Adrenal gland (tissue), 5 donors: ENCODE measurements around the gene CMPK1.

Source experiments
- POLR2A ChIP-seq, 2 donors: fragments of 450-650 bp; IDR thresholded peaks; one replicate each; pipeline ENCODE4 v1.6.1; 2017; ENCODE audit warnings: antibody characterized with exemption in 2 of 2, mild to moderate bottlenecking in 2 of 2, moderate library complexity in 1 of 2
- TF ChIP-seq, protein P1 (sequence below), 6 experiments: fragments of 450-650 bp in 4 of 6; fragments of 200-600 bp in 2 of 6; sonication (generic) in 1 of 6; IDR thresholded peaks; 1 replicate in 5 of 6; 2 replicates in 1 of 6; pipeline versions ENCODE4 v1.5.1 to v1.8.0; 2016 to 2021; ENCODE audit warnings: antibody characterized with exemption in 6 of 6, mild to moderate bottlenecking in 2 of 6, moderate library complexity in 1 of 6
- donor health status: DM: no; HTN: no; CAD: no.

DNA sequence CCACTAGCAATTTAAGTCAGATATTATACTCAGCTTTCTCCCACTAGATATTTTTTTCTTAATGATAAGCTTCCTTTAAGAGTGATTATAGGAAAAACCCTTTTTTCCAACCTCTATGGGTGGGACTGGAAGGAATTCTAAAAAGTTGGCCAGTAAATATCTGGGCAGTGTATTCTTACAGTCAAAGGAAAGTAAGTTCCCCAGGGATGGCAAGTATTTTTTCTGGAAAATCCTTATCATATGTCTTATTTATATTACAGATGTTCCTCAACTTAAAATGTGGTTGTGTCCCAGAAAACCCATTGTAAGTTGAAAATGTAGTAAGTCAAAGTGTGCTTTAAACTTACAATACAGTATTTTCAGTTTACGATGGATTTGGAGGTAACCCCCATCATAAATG lies 29.2 kb downstream of the CMPK1 start:
- no peak for TF ChIP-seq POLR2A (IDR thresholded peaks at IDR 0.05)
- TF ChIP-seq, protein P1, sequence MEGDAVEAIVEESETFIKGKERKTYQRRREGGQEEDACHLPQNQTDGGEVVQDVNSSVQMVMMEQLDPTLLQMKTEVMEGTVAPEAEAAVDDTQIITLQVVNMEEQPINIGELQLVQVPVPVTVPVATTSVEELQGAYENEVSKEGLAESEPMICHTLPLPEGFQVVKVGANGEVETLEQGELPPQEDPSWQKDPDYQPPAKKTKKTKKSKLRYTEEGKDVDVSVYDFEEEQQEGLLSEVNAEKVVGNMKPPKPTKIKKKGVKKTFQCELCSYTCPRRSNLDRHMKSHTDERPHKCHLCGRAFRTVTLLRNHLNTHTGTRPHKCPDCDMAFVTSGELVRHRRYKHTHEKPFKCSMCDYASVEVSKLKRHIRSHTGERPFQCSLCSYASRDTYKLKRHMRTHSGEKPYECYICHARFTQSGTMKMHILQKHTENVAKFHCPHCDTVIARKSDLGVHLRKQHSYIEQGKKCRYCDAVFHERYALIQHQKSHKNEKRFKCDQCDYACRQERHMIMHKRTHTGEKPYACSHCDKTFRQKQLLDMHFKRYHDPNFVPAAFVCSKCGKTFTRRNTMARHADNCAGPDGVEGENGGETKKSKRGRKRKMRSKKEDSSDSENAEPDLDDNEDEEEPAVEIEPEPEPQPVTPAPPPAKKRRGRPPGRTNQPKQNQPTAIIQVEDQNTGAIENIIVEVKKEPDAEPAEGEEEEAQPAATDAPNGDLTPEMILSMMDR (IDR thresholded peaks at IDR 0.05): no peak
